HCT116 (cell line): Measurements from ENCODE around the gene NGFR. TPM values are rescaled to one million over a fixed set of nuclear protein-coding genes. Genes with fewer than 3 reads are reported as not detected.

Experiments
- ATAC-seq: fragments of 200-7000 bp; cut with Tn5 transposase; 2 replicates; pipeline ENCODE4 v1.9.1; 2020; ENCODE audit warnings: mild to moderate bottlenecking, moderate library complexity
- Bru-seq: library from RNA; stranded (reverse); fragments of 400-500 nt; gene quantifications from one replicate; lab custom pipeline; 2021; lab: Mats Ljungman, UMichigan
- BruChase-seq, 2 experiments: library from RNA; stranded (reverse); fragments of 400-500 nt; gene quantifications; one replicate each; lab custom pipeline; 2021; lab: Mats Ljungman, UMichigan
- BruUV-seq: library from RNA; stranded (reverse); fragments of 400-500 nt; replicated peaks from 2 replicates; lab custom pipeline; 2021; lab: Mats Ljungman, UMichigan
- CTCF ChIA-PET: fragments of 300-600 bp; sonication (Branson Sonifier 250); formaldehyde crosslinking; loops from one replicate; lab custom pipeline; 2021; ENCODE audit warnings: antibody characterized with exemption; lab: Charles Lee
- POLR2A ChIA-PET: fragments of 300-600, 350-600 bp; sonication (Branson Sonifier 250); formaldehyde crosslinking; loops from one replicate; lab custom pipeline; 2021; ENCODE audit warnings: antibody characterized with exemption; lab: Charles Lee
- RAD21 ChIA-PET, 2 experiments: fragments of 300-600 bp; sonication (Branson Sonifier 250); formaldehyde crosslinking; loops; one replicate each; lab custom pipeline; 2023; ENCODE audit warnings: low total read pairs in 2 of 2; ENCODE audit not compliant: uncharacterized antibody in 2 of 2, unreplicated experiment in 2 of 2, low non-redundant PET in 1 of 2; lab: Charles Lee
- DNase-seq: peaks from one replicate; pipeline ENCODE4 v3.0.0-alpha.2; 2010; ENCODE audit warnings: low read depth, low spot score
- H2AFZ ChIP-seq: fragments of 200-600 bp; shearing (Covaris generic), sonication (generic); 2 replicates; pipeline ENCODE4 v1.6.1; 2017; ENCODE audit warnings: low read depth, mixed run types, mixed read lengths, antibody characterized with exemption, low read length; ENCODE audit not compliant: poor library complexity, severe bottlenecking
- H3K27ac ChIP-seq: 2 replicates; pipeline ENCODE4 v1.5.1; 2012; ENCODE audit warnings: low read depth, low read length
- H3K27me3 ChIP-seq: fragments of 200-600 bp; sonication (generic); 2 replicates; pipeline ENCODE4 v1.6.1; 2016; ENCODE audit warnings: mixed run types, low read length, mixed read lengths; ENCODE audit not compliant: insufficient read depth
- H3K36me3 ChIP-seq, 2 experiments: fragments of 200-500 bp in 1 of 2; fragments of 200-600 bp in 1 of 2; sonication (Bioruptor generic) in 1 of 2; sonication (generic) in 1 of 2; 2 replicates each; pipeline versions ENCODE4 v1.5.1 to v1.6.1; 2014 to 2016; ENCODE audit warnings: low read length in 2 of 2, inconsistent platforms in 1 of 2, mixed read lengths in 1 of 2, mixed run types in 1 of 2; ENCODE audit not compliant: insufficient read depth in 2 of 2, control insufficient read depth in 1 of 2
- H3K4me1 ChIP-seq, 2 experiments: fragments of 200-600 bp in 1 of 2; sonication (generic) in 1 of 2; 2 replicates each; pipeline versions ENCODE4 v1.5.1 to v1.6.1; 2012 to 2017; ENCODE audit warnings: low read length in 2 of 2, inconsistent platforms in 1 of 2, mild to moderate bottlenecking in 1 of 2, mixed read lengths in 1 of 2, mixed run types in 1 of 2, moderate library complexity in 1 of 2; ENCODE audit not compliant: insufficient read depth in 2 of 2, control insufficient read depth in 1 of 2
- H3K4me2 ChIP-seq: fragments of 200-600 bp; sonication (generic); 2 replicates; pipeline ENCODE4 v1.6.1; 2017; ENCODE audit warnings: mixed run types, low read length, mixed read lengths
- H3K4me3 ChIP-seq, 2 experiments: fragments of 200-600 bp in 1 of 2; sonication (generic) in 1 of 2; replicated peaks in 1 of 2; 2 replicates each; pipeline ENCODE4 v1.5.1; 2011 to 2016; ENCODE audit warnings: low read length in 2 of 2, control low read depth in 1 of 2, low read depth in 1 of 2, mild to moderate bottlenecking in 1 of 2, mixed read lengths in 1 of 2, mixed run types in 1 of 2
- H3K79me2 ChIP-seq: fragments of 200-600 bp; sonication (generic); 2 replicates; pipeline ENCODE4 v1.6.1; 2017; ENCODE audit warnings: mild to moderate bottlenecking, mixed run types, low read length, moderate library complexity, mixed read lengths; ENCODE audit not compliant: insufficient read depth
- H3K9ac ChIP-seq: fragments of 200-600 bp; sonication (generic); 2 replicates; pipeline ENCODE4 v1.6.1; 2016; ENCODE audit warnings: low read length, mixed read lengths
- H3K9me2 ChIP-seq: fragments of 200-600 bp; sonication (generic), shearing (Covaris generic); 2 replicates; pipeline ENCODE4 v1.6.1; 2017; ENCODE audit warnings: mixed run types, mild to moderate bottlenecking, moderate library complexity; ENCODE audit not compliant: insufficient read depth
- H3K9me3 ChIP-seq, 2 experiments: fragments of 200-500 bp in 1 of 2; fragments of 200-600 bp in 1 of 2; sonication (Bioruptor generic) in 1 of 2; sonication (generic) in 1 of 2; 2 replicates each; pipeline ENCODE4 v1.6.1; 2014 to 2017; ENCODE audit warnings: low read length in 2 of 2, mixed read lengths in 2 of 2, inconsistent platforms in 1 of 2, low read depth in 1 of 2, mild to moderate bottlenecking in 1 of 2, mixed run types in 1 of 2, moderate library complexity in 1 of 2; ENCODE audit not compliant: control insufficient read depth in 1 of 2, insufficient read depth in 1 of 2
- H4K20me1 ChIP-seq: fragments of 200-600 bp; sonication (generic), shearing (Covaris generic); 2 replicates; pipeline ENCODE4 v1.6.1; 2017; ENCODE audit warnings: mixed run types, mild to moderate bottlenecking, moderate library complexity; ENCODE audit not compliant: insufficient read depth
- CBX3 ChIP-seq: IDR thresholded peaks from 2 replicates; pipeline ENCODE4 v1.6.1; 2012; ENCODE audit warnings: low read depth
- JUND ChIP-seq: IDR thresholded peaks from 2 replicates; pipeline ENCODE4 v1.6.1; 2012
- POLR2A ChIP-seq: IDR thresholded peaks from 2 replicates; pipeline ENCODE4 v1.7.0; 2011; ENCODE audit warnings: borderline replicate concordance; ENCODE audit not compliant: insufficient read depth, insufficient read length; ENCODE audit errors: extremely low read depth
- POLR2AphosphoS5 ChIP-seq: IDR thresholded peaks from 2 replicates; pipeline ENCODE4 v1.6.1; 2011; ENCODE audit warnings: mild to moderate bottlenecking, low read depth, low read length, moderate library complexity
- SIN3A ChIP-seq: IDR thresholded peaks from 2 replicates; pipeline ENCODE4 v1.6.1; 2012; ENCODE audit warnings: low read depth
- YY1 ChIP-seq: IDR thresholded peaks from 2 replicates; pipeline ENCODE4 v1.6.1; 2011; ENCODE audit warnings: low read length, low read depth, moderate library complexity, mild to moderate bottlenecking; ENCODE audit not compliant: insufficient replicate concordance; ENCODE audit errors: extremely low read depth
- ZFX ChIP-seq: fragments of 450-650 bp; IDR thresholded peaks from 2 replicates; pipeline ENCODE4 v1.6.1; 2017
- ZNF274 ChIP-seq: fragments of 200-500 bp; sonication (Bioruptor generic); IDR thresholded peaks from 2 replicates; pipeline ENCODE4 v1.6.1; 2014; ENCODE audit warnings: mild to moderate bottlenecking, low read depth, low read length, inconsistent platforms
- intact Hi-C: fragments of 100-400 bp; cut with micrococcal nuclease; formaldehyde crosslinking; loops from 2 replicates; pipeline ENCODE4 v1.10.0; 2022
- long read RNA-seq: library from polyadenylated mRNA; unstranded; transcript quantifications from one replicate; pipeline ENCODE4 v2.0.0, GENCODE V29; 2021; ENCODE audit not compliant: unreplicated experiment
- polyA plus RNA-seq: library from polyadenylated mRNA; unstranded; fragments of >200 nt; gene quantifications from 2 replicates; pipeline ENCODE4 v1.2.1, GENCODE V29; 2012; ENCODE audit warnings: missing spikeins
- total RNA-seq: library from RNA; stranded (reverse); gene quantifications from one replicate; pipeline ENCODE4 v1.2.1, GENCODE V29; 2021; ENCODE audit not compliant: unreplicated experiment
- TF ChIP-seq, protein P1 (sequence below), 3 experiments: fragments of 200-600 bp in 1 of 3; sonication (generic) in 1 of 3; IDR thresholded peaks in 2 of 3; conservative IDR thresholded peaks in 1 of 3; 2 replicates each; pipeline ENCODE4 v1.5.1; 2012 to 2017; ENCODE audit warnings: low read depth in 2 of 3, low read length in 2 of 3, antibody characterized with exemption in 1 of 3, borderline replicate concordance in 1 of 3, control low read depth in 1 of 3, mild to moderate bottlenecking in 1 of 3, mixed read lengths in 1 of 3, mixed run types in 1 of 3, moderate library complexity in 1 of 3; ENCODE audit not compliant: insufficient read depth in 1 of 3

NGFR gene, protein sequence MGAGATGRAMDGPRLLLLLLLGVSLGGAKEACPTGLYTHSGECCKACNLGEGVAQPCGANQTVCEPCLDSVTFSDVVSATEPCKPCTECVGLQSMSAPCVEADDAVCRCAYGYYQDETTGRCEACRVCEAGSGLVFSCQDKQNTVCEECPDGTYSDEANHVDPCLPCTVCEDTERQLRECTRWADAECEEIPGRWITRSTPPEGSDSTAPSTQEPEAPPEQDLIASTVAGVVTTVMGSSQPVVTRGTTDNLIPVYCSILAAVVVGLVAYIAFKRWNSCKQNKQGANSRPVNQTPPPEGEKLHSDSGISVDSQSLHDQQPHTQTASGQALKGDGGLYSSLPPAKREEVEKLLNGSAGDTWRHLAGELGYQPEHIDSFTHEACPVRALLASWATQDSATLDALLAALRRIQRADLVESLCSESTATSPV
- total RNA-seq (6.1 TPM), Bru-seq, nascent RNA (percentile 31 among the genes with signal in this experiment), BruChase-seq, experiment 1, labeled RNA remaining after a 6-hour chase (percentile 37 among the genes with signal in this experiment), BruChase-seq, experiment 2, labeled RNA remaining after a 2-hour chase (percentile 41 among the genes with signal in this experiment)
- 6.0 and 8.4 TPM in 2 replicates for polyA plus RNA-seq
- long read RNA-seq, partial matches to known transcripts, result 10 of 10 reads
- long read RNA-seq, other reads (novel, unspliced or antisense), result 0 of 10 reads

DNA sequence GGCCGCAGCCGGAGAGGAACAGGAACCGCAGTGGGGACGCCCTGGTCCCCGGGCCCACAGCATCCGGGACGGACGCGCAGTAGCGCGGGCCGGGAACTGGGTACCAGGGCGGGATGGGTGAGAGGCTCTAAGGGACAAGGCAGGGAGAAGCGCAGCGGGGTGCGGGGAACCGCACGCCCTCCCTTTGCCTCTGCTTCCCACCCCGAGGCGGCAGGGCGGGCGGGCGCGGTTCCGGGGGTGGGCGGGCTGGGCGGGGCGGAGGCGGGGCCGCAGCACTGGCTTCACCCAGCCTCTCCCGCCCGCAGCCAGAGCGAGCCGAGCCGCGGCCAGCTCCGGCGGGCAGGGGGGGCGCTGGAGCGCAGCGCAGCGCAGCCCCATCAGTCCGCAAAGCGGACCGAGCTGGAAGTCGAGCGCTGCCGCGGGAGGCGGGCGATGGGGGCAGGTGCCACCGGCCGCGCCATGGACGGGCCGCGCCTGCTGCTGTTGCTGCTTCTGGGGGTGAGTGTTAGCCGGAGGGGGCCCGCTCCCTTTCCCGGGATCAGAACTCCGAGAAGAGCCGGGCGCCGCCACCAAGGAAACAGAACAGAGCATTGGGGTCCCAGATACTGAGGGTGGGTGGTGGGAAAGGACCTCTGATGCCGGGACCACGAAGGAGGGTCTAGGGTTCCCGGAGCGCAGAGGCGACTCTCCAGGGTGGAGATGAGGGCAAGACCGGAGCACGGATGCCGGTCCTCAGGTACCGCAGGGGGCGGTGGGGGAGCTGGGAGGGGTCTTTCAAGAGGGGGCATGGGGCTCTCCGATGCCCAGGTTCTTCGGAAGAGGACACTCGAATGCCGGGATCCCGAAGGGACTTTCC is at the start of gene NGFR:
Gene NGFR, plus strand, starts transcription at position 308 of the 856 bp plus-strand sequence. Its CDS starts 125 bp downstream, at position 433.
- CTCF ChIA-PET, result interaction anchor here (0.8 to 4.2 kb wide), 3 partner anchors 9 to 61 kb away, joined by 3 to 28 read pairs (median 4); no protein-coding TSS in a partner anchor
- DNase-seq (no peak), ATAC-seq (peak; percentile 90)
- peak within 1 kb of the TSS; percentile 37 for H3K9ac ChIP-seq
- POLR2A ChIA-PET, result interaction anchor here (0.9 to 1.9 kb wide), 5 partner anchors 10 to 61 kb away, joined by 3 to 9 read pairs (median 4); no protein-coding TSS in a partner anchor
- no peaks in the 10 kb centered on the region for H3K79me2 ChIP-seq
- no peaks in the 10 kb centered on the region for H3K9me3 ChIP-seq
- intact Hi-C loops, result loop anchor here (2.0 kb wide), 1 partner anchor 54 kb away; no protein-coding TSS in a partner anchor
- no peaks in the 10 kb centered on the region for H3K27me3 ChIP-seq
- RAD21 ChIA-PET, result interaction anchor here in 1 of 2 experiments (1.0 kb wide), 1 partner anchor 61 kb away, joined by 5 read pairs; no protein-coding TSS in a partner anchor
- TF ChIP-seq JUND, result no peak
- TF ChIP-seq, protein P1, sequence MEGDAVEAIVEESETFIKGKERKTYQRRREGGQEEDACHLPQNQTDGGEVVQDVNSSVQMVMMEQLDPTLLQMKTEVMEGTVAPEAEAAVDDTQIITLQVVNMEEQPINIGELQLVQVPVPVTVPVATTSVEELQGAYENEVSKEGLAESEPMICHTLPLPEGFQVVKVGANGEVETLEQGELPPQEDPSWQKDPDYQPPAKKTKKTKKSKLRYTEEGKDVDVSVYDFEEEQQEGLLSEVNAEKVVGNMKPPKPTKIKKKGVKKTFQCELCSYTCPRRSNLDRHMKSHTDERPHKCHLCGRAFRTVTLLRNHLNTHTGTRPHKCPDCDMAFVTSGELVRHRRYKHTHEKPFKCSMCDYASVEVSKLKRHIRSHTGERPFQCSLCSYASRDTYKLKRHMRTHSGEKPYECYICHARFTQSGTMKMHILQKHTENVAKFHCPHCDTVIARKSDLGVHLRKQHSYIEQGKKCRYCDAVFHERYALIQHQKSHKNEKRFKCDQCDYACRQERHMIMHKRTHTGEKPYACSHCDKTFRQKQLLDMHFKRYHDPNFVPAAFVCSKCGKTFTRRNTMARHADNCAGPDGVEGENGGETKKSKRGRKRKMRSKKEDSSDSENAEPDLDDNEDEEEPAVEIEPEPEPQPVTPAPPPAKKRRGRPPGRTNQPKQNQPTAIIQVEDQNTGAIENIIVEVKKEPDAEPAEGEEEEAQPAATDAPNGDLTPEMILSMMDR (IDR thresholded peaks at IDR 0.05 in 2 of 3, conservative IDR thresholded peaks at IDR 0.05 in 1 of 3; ENCODE audit: borderline replicate concordance in 1 of 3, insufficient read depth in 1 of 3, low read depth in 2 of 3, low read length in 2 of 3), result peak in 2 of 3 experiments; percentile 8 to 25; a peak in 1 of 6 replicates
- TF ChIP-seq CBX3, result no peak
- TF ChIP-seq POLR2AphosphoS5, result peak; percentile 95
- TF ChIP-seq SIN3A, result no peak
- no peak for TF ChIP-seq ZNF274
- peak; percentile 32; the same call in 1 of the 2 replicates for TF ChIP-seq ZFX
- peak; percentile 93 for TF ChIP-seq POLR2A
- no peak for TF ChIP-seq YY1
- H3K4me1 ChIP-seq, result peaks cover 5 to 25% of the 10 kb centered on the region in 2 experiments; a peak in 3 of 4 replicates
- peak within 1 kb of the TSS; percentile 53 to 61 for H3K4me3 ChIP-seq
- H3K9me2 ChIP-seq, result no peaks in the 10 kb centered on the region
- H3K4me2 ChIP-seq, result peak within 1 kb of the TSS; percentile 94
- no peaks in the 10 kb centered on the region for H4K20me1 ChIP-seq
- H3K27ac ChIP-seq, result peak within 1 kb of the TSS; percentile 24; the same call in 1 of the 2 replicates
- peak within 1 kb of the TSS; percentile 82 for H2AFZ ChIP-seq
- no peaks in the 10 kb centered on the region for H3K36me3 ChIP-seq
- BruUV-seq, result no TSS peak
